HG02763 (cell line): ENCODE measurements around the gene EVA1C.
"Not testable (repeated sequence)": the region's sequence is repeated elsewhere in the genome, so short reads cannot be mapped to it uniquely, and the experiment has no call there.

Experiments
- ATAC-seq: cut with Tn5 transposase; IDR thresholded peaks from one replicate; pipeline ENCODE4 v1.9.1; 2021; ENCODE audit warnings: mild to moderate bottlenecking, moderate library complexity; ENCODE audit not compliant: unreplicated experiment

Gene EVA1C

DNA sequence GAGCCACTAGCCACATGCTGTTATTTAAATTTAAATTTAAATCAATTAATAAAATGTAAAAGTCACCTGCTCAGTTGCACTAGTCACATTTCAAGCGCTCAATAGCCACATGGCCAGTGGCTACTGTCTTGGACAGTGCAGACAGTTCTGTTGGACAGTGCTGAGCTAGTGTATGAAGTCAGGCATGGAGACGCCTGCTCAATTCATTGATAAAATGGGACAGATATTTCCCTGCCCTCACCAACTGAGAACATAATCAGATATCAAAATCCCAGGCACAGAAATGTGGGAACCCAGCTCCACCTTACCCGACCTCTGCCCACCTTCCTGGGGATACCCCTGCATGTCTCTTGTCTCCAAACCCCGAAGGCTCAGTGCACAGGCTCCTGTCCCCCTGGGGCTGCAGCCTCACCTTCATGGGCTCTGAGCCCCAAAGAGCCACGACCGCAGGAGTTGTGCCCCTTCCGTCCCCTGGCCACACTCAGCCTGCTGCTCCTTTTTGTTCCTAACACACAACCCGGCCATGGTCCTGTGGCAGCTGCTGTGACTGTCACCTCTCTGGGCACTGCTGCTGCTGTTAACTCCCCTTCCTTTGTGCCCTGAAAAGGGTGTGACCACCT is 109.3 kb downstream of the EVA1C start:
- ATAC-seq: no peak

- ATAC-seq: no peak
These were observed 111.0 kb downstream of the EVA1C start for GRCh38 chr21:32523463-32523862.

GRCh38 chr21:32523988-32524719 is 111.6 kb downstream of the EVA1C start:
- ATAC-seq: no peak

DNA sequence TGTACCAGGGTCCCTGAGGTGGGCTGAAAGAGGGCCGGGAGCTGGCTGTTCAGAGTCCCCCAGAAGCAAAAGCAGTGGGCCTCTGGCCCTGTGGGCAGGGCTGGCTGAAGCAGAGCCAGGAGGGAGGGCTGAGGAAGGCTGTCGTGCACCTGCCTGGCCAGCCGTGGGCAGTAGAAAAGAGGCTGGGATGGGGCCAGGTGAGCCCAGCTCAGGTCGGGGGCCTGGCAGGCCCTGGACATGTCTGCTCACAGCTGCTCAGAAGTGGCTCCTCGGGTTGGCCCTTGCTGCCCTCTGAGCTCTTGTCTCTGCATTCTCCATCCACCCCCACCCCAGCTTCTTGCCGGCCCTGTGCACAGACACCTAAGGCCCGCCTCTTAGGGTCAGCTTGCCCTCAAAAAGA is 112.8 kb downstream of the EVA1C start:
- no peak for ATAC-seq

GRCh38 chr21:32529679-32530078 is 117.2 kb downstream of the EVA1C start:
- ATAC-seq: no peak

- not testable (repeated sequence) for ATAC-seq
These were observed 118.3 kb downstream of the EVA1C start for GRCh38 chr21:32530809-32531208.

DNA sequence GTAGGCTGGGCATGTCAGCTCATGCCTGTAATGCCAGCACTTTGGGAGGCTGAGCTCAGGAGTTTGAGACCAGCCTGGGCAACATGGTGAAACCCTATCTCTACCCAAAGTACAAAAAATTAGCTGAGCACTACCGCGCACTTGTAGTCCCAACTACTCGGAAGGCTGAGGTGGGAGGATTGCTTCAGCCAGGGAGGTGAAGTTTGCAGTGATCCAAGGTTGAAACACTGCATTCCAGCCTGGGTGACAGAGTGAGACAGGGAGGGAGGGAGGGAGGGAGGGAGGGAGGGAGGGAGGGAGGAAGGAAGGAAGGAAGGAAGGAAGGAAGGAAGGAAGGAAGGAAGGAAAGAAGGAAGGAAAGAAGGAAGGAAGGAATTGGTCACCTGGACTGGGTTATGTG is 119.1 kb downstream of the EVA1C start:
- not testable (repeated sequence) for ATAC-seq

DNA sequence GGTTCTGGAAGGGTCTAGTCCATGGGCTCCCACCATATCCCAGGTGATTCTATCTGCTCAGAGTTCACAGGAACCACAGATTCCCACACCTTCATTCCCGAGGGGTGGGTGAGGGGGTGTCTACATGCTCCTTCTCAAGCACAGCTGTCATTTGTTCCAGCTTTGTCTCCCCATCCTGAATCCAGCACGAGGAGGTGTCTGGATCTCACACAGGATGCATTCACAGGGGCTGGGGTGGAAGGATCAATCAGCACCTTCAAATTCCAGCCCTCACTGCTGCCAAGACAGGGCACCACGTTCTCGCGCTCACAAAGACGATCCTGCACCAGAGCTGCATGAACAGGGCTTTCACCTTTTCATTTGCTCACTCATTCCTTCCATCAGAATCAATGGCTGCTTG is 120.1 kb downstream of the EVA1C start:
- no peak for ATAC-seq

GRCh38 chr21:32533053-32533452 is 120.5 kb downstream of the EVA1C start:
- ATAC-seq: no peak

DNA sequence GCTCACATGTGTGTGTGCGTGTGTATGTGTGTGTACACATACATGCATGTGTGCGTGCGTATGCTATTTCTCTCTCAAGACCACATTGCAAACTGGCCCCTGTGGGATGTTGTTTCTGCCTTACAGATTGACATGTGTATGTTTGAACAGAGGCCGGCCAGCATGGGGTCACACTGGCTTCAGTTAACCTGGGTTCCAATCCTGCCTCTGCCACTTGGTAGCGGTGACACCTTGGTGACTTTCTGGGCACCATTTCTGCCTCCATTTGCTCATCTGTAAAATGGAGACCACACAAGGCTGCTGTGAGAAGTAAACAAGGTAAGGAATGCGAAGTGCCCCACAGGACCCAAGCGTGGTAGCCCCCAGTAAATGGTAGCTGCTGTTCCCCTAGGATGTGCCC is 121.1 kb downstream of the EVA1C start:
- ATAC-seq: no peak

- no peak for ATAC-seq
These were observed 121.6 kb downstream of the EVA1C start for GRCh38 chr21:32534113-32534512.

DNA sequence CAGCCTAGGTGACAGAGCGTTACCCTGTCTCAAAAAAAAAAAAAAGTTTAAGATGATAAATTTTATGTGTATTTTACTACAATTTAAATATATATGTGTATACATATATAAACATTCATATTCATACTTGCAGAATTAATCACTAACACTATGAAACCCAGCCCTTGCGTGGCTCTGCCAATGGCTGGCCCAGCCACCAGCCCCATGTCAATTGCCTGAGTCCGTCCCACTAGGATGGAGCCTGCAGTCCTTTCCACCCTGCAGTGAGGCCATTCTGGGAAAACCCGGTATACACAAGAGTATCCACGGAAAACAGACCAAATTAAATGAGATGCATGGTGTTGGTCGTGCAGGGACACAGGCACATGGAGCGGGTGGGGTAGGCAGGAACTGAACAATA is 123.1 kb downstream of the EVA1C start:
- ATAC-seq: no peak

DNA sequence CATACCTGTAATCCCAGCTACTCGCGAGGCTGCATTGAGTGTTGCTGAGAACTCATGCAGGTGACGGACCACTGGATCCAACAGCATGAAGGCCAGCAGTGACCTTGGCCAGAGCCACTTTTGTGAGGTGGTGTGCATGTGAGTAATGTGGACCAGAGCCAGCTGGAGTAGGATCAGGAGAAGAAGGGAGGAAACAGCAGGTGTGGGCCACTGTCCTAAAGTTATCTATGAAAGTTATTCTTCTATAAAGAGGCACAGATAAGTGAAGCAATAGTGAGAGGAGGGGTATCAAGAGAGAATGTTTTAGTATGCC is 125.0 kb downstream of the EVA1C start:
- ATAC-seq: no peak

DNA sequence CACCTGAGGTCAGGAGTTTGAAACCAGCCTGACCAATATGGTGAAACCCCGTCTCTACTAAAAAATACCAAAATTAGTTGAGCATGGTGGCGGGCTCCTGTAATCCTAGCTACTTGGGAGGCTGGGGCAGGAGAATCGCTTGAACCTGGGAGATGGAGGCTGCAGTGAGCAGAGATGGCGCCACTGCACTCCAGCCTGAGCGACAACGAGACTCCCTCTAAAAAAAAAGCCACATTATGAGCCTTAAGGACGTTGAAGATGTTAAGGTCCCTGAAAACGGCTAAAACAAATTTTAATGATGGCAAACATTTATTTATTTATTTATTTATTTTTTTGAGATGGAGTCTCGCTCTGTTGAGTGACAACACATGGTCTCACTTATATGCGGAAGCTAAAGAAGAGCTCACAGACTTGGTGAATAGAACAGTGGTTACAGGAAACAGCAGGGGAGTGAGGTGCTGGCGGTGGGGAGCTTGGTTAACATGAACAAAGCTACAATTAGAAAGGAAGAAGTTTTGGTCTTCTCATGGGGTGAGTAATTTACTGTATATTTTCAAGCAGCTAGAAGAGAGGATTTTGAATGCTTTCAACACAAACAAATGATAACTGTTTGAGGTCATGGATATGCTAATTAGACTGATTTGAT is 125.8 kb downstream of the EVA1C start:
- no peak for ATAC-seq

DNA sequence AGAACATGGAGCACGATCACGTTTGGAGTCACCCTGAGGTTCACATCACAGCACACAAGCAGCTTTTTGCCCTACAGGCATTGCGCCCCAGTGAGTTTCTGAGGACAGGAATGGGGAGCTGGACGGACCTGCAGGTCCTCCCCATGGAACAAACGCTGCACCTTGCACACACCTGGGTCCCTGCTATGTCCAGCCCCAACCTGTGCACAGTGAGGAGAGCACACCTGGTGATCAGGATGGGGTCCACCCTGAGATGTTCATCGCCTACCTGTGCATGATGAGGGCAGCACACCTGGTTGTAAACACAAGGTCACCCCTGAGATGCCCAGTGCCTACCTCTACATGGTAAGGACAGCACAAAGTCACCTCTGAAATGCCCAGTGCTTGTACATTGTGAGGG is 126.9 kb downstream of the EVA1C start:
- no peak for ATAC-seq

- ATAC-seq: not testable (repeated sequence)
These were observed 130.6 kb downstream of the EVA1C start for GRCh38 chr21:32543056-32543455.

- no peak for ATAC-seq
These were observed 131.5 kb downstream of the EVA1C start for GRCh38 chr21:32543975-32544374.

- no peak for ATAC-seq
These were observed 132.2 kb downstream of the EVA1C start for GRCh38 chr21:32544697-32545096.

DNA sequence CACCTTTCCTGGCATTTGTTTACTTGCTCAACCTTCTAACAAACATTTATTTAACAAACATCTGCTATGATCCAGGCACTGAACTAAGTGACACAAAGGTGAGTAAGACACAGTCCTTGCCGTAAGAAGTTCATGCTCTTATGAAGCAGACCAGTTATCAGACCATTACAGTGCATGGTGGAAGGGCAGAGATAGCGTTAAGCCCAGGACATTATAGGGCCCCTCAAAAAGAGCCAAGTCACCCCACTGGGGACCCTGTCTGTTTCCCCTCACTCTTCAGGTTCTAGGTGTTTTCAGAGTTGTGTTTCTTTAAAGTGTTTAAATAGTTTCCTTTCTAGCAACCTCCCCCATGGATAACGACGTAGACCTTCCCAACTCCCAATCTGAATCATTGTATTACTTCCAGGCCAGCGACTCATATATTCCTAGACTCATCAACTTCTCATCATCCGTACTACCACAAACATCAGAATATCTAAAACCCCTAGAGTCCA is 133.5 kb downstream of the EVA1C start:
- no peak for ATAC-seq

GRCh38 chr21:32547018-32547417 is 134.5 kb downstream of the EVA1C start:
- ATAC-seq: no peak

DNA sequence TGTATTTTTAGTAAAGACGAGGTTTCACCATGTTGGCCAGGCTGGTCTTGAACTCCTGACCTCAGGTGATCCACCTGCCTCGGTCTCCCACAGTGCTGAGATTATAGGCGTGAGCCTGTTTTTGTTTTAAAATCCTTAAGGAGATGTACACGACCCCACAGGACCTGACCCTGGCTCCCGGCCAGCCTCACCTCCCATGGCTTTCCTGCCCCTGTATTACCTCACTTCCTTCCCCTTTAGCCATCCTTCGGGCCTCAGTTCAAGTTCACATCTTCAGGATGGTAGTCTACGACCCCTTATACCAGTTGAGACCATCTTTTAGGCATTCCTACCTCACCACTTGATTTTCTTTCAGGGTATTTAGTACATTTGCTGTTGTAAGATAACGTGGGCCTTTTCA is 136.5 kb downstream of the EVA1C start:
- ATAC-seq: no peak

GRCh38 chr21:32549440-32549839 is 136.9 kb downstream of the EVA1C start:
- no peak for ATAC-seq
